Left lung (tissue), 10 donors: ENCODE results near the gene CLDN9. TPM values are rescaled to one million over a fixed set of nuclear protein-coding genes. Genes with fewer than 3 reads are reported as not detected.
A peak's percentile ranks its signal among the peaks of the same experiment; 100 is the strongest.

ENCODE experiments used
- ATAC-seq: fragments of 200-7000 bp; cut with Tn5 transposase; one replicate; pipeline ENCODE4 v1.9.1; 2020; ENCODE audit warnings: moderate library complexity
- DNase-seq, 4 donors: peaks; one replicate each; pipeline ENCODE4 v3.0.0-alpha.2; 2013 to 2020
- H3K27ac ChIP-seq, 2 donors: fragments of 200-600 bp; sonication (generic) in 1 of 2; one replicate each; pipeline versions ENCODE4 v1.5.0 to v1.8.0; 2020 to 2021
- H3K27me3 ChIP-seq, 2 donors: fragments of 200-600 bp; sonication (generic) in 1 of 2; one replicate each; pipeline versions ENCODE4 v1.5.0 to v1.8.0; 2020 to 2021
- H3K36me3 ChIP-seq, 2 donors: fragments of 200-600 bp; sonication (generic) in 1 of 2; one replicate each; pipeline versions ENCODE4 v1.5.0 to v1.8.0; 2020 to 2021
- H3K4me1 ChIP-seq, 2 donors: fragments of 200-600 bp; one replicate each; pipeline ENCODE4 v1.8.0; 2021
- H3K4me3 ChIP-seq, 2 donors: fragments of 200-600 bp; sonication (generic) in 1 of 2; one replicate each; pipeline versions ENCODE4 v1.5.0 to v1.8.0; 2020 to 2021; ENCODE audit warnings: mild to moderate bottlenecking in 1 of 2
- H3K9me3 ChIP-seq, 2 donors: fragments of 200-600 bp; sonication (generic) in 1 of 2; one replicate each; pipeline versions ENCODE4 v1.5.0 to v1.8.0; 2020 to 2021
- intact Hi-C, 2 donors: fragments of 100-400 bp; cut with DNase I; formaldehyde crosslinking; loops; one replicate each; pipeline versions ENCODE4 v1.11.2 to v1.14.2; 2022
- polyA plus RNA-seq, 6 donors: library from polyadenylated mRNA; unstranded; fragments of 120-200 nt; gene quantifications; one replicate each; pipeline ENCODE4 v1.2.1, GENCODE V29; 2013; ENCODE audit not compliant: insufficient read length in 6 of 6
- total RNA-seq, 2 donors: library from RNA; stranded (reverse); fragmentation: NEBNext Ultra II Directional; extraction: Animal tissue kit (Norgen Biotek cat#: 25700); gene quantifications; one replicate each; pipeline ENCODE4 v1.2.1, GENCODE V29; 2021
- TF ChIP-seq, protein P1 (sequence below), 2 donors: fragments of 200-600 bp; sonication (generic) in 1 of 2; IDR thresholded peaks; one replicate each; pipeline versions ENCODE4 v1.5.0 to v1.8.0; 2021; ENCODE audit warnings: antibody characterized with exemption in 2 of 2
- donor health status: DM: no; HTN: yes; CAD: no.
- donor health status: DM: no; HTN: no; CAD: no.

Gene CLDN9
- total and polyA plus RNA-seq, 8 donors, result 0.85 to 6.5 (median 5.8) TPM

- H3K27ac ChIP-seq, result no peak overlapping the region
- TF ChIP-seq, protein P1, sequence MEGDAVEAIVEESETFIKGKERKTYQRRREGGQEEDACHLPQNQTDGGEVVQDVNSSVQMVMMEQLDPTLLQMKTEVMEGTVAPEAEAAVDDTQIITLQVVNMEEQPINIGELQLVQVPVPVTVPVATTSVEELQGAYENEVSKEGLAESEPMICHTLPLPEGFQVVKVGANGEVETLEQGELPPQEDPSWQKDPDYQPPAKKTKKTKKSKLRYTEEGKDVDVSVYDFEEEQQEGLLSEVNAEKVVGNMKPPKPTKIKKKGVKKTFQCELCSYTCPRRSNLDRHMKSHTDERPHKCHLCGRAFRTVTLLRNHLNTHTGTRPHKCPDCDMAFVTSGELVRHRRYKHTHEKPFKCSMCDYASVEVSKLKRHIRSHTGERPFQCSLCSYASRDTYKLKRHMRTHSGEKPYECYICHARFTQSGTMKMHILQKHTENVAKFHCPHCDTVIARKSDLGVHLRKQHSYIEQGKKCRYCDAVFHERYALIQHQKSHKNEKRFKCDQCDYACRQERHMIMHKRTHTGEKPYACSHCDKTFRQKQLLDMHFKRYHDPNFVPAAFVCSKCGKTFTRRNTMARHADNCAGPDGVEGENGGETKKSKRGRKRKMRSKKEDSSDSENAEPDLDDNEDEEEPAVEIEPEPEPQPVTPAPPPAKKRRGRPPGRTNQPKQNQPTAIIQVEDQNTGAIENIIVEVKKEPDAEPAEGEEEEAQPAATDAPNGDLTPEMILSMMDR (IDR thresholded peaks at IDR 0.05), result peak; percentile 32 to 41
- no peaks in the 10 kb centered on the region for H3K36me3 ChIP-seq
- ATAC-seq (peak; percentile 96), DNase-seq (peak; percentile 85 to 98 (median 97))
- peaks cover 6 to 49% of the 10 kb centered on the region in 2 donors for H3K27me3 ChIP-seq
- no peaks in the 10 kb centered on the region for H3K9me3 ChIP-seq
- peaks cover 5 to 43% of the 10 kb centered on the region in 2 donors for H3K4me1 ChIP-seq
- peak overlapping the region in 1 of 2 donors; percentile 47 for H3K4me3 ChIP-seq
- intact Hi-C loops, result no loop called here
These were observed 9.0 kb upstream of the CLDN9 start for GRCh38 chr16:3003582-3004270.

GRCh38 chr16:3004319-3004718, 8.4 kb upstream of the CLDN9 start:
- no peaks in the 10 kb centered on the region for H3K9me3 ChIP-seq
- no peak for ATAC-seq
- H3K36me3 ChIP-seq, result no peaks in the 10 kb centered on the region
- H3K4me1 ChIP-seq, result peaks cover 7 to 48% of the 10 kb centered on the region in 2 donors
- H3K27ac ChIP-seq, result no peak overlapping the region
- peak in 1 of 4 donors; percentile 85 for DNase-seq
- peaks cover 6 to 55% of the 10 kb centered on the region in 2 donors for H3K27me3 ChIP-seq
- peak overlapping the region in 1 of 2 donors; percentile 47 for H3K4me3 ChIP-seq
- intact Hi-C loops, result no loop called here
- TF ChIP-seq, protein P1 (IDR thresholded peaks at IDR 0.05), result no peak

DNA sequence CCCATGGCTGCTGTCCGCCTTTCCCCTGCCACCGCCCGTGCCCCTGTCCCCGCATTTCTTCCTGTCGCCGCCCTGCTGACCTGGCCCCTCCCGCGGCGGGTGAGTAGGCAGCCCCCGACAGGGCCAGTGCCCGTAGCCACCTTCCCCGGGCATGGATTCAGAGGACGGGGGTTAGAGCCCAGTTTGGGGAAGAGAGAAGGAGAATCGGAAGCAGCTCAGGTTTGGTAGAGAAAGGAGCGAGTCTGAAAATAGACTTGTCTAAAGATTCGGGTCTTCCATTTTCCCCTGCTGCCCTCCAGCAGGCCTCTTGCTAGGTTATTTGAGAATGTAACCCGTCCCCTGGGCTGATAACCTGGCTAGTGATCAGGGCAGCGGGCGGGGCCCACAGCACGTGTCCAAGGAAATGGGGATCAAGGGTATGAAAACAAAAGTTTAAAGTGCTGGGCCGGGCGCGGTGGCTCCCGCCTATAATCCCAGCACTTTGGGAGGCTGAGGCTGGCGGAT, 7.9 kb upstream of the CLDN9 start:
- no peaks in the 10 kb centered on the region for H3K36me3 ChIP-seq
- H3K9me3 ChIP-seq, result no peaks in the 10 kb centered on the region
- peak overlapping the region; percentile 5 to 89 for H3K27ac ChIP-seq
- H3K4me1 ChIP-seq, result peaks cover 7 to 54% of the 10 kb centered on the region in 2 donors
- DNase-seq (peak in 2 of 4 donors; percentile 67 to 90), ATAC-seq (peak; percentile 23)
- H3K27me3 ChIP-seq, result peaks cover 6 to 60% of the 10 kb centered on the region in 2 donors
- intact Hi-C loops, result no loop called here
- H3K4me3 ChIP-seq, result peak overlapping the region; percentile 17 to 47
- TF ChIP-seq, protein P1 (IDR thresholded peaks at IDR 0.05), result no peak

- Histone ChIP-seq H3K27ac (peak overlapping the region in 1 of 2 donors; percentile 89), H3K27me3 (peaks cover 12 to 74% of the 10 kb centered on the region in 2 donors), H3K36me3 (no peaks in the 10 kb centered on the region), H3K4me1 (peaks cover 7 to 60% of the 10 kb centered on the region in 2 donors), H3K4me3 (peak overlapping the region in 1 of 2 donors; percentile 26), H3K9me3 (no peaks in the 10 kb centered on the region)
- TF ChIP-seq, protein P1 (IDR thresholded peaks at IDR 0.05), result no peak
- DNase-seq (no peak), ATAC-seq (no peak)
- intact Hi-C loops, result no loop called here
These were observed 5.4 kb upstream of the CLDN9 start for GRCh38 chr16:3007059-3007956.
